A549 treated with Hydrocortisone at 1 μM for 4 hours (cell line): Measurements from ENCODE around the gene HEBP2. TPM values are rescaled to one million over a fixed set of nuclear protein-coding genes. Genes with fewer than 3 reads are reported as not detected.

Source experiments
- total RNA-seq: library from RNA; stranded (reverse); fragments of 200-300 nt; extraction: Qiagen RNA extraction; gene quantifications from 5 replicates; pipeline ENCODE4 v1.2.3, GENCODE V29; 2022

Gene HEBP2, protein sequence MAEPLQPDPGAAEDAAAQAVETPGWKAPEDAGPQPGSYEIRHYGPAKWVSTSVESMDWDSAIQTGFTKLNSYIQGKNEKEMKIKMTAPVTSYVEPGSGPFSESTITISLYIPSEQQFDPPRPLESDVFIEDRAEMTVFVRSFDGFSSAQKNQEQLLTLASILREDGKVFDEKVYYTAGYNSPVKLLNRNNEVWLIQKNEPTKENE
- total RNA-seq: 15.6 to 37.0 TPM (median 33.3 TPM) in 5 replicates

DNA sequence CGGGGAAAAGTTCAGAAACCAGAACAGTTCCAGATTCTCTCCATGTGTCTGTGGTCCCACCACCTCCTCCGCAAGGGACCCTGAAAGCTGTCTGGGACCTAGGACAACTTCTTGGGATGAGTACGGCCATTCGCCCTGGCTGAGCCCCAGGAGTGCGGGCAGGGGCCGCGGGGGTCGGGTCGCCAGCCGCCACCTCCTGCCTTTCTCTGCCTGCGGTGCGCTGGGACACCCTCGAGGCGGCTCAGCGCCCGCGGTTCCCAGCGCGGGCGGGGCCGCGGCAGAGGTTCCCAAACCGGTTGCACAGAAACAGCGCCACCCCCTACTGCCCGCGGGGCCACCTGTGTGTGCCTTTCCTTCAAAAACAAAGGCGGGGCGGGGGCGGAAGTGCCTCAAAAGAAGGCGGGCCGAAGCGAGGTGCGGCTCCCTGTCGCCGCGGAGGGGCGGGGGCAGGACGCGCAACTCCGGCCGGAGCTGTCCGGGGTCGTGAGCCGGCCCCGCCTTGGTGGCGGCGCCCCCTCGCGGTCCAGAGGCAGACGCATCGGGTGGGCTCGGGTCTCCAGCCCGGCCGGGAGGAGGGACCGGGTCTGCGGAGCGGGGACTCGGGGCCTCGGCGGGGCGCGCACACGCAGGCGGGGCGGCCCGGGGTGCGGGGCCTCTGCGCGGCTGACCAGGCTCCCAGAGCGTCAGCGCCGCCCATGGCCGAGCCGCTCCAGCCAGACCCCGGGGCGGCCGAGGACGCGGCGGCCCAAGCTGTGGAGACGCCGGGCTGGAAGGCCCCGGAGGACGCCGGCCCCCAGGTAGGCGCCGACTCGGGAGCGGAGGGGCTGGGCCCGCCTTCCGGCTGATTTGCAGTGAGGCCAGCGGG is at the start of gene HEBP2:
TSS of gene HEBP2 (plus strand) at position 423 of the 865 bp plus-strand sequence. CDS start at position 696, 273 bp downstream.

DNA sequence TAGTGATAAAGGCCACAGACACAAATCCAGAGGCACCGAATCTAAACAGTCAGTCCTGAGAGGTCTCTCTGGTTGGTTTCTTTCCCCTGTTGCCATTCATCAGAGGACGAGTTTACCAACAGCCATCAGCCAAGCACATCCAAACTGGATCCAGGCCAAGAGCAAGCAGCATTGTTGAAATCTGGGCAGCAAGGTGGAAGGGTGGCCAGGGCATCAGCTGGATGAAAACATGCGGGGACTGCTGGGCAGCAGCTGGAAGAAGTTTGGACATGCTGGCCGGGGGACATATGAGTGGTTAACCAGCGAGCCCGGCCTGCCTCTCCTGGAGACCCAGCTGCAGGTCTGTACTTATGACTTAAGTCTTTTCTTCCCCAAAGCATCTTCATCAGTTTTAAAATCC is 26.2 kb upstream of the HEBP2 start, which contains the start of gene SMIM28:
TSS of gene SMIM28 (plus strand) at position 62 of the 400 bp plus-strand sequence. CDS start at position 230, 168 bp downstream.

Other genes with a start within 250 kb of the HEBP2 start
- gene ARFGEF3, start 242.3 kb upstream of the HEBP2 start, total RNA-seq: 0.44 to 0.66 TPM (median 0.51 TPM) in 5 replicates
- not detected in 5 replicates for gene PBOV1, start 185.7 kb upstream of the HEBP2 start, total RNA-seq
- not detected in 5 replicates for gene SMIM28, start 26.3 kb upstream of the HEBP2 start, total RNA-seq
- gene NHSL1, start 95.3 kb downstream of the HEBP2 start, total RNA-seq: 3.0 to 4.8 TPM (median 3.4 TPM) in 5 replicates